Caco-2 (cell line): ENCODE data around the gene FMR1. TPM values are rescaled to one million over a fixed set of nuclear protein-coding genes. Genes with fewer than 3 reads are reported as not detected.

ENCODE experiments used
- BruUV-seq: library from RNA; stranded (reverse); fragments of 400-500 nt; replicated peaks from 2 replicates; lab custom pipeline; 2021; lab: Mats Ljungman, UMichigan
- CTCF ChIA-PET: fragments of 300-600 bp; sonication (Branson Sonifier 250); formaldehyde crosslinking; loops from one replicate; lab custom pipeline; 2022; ENCODE audit warnings: antibody characterized with exemption; lab: Charles Lee
- POLR2A ChIA-PET: fragments of 300-600 bp; sonication (Branson Sonifier 250); formaldehyde crosslinking; loops from one replicate; lab custom pipeline; 2022; ENCODE audit warnings: antibody characterized with exemption; lab: Charles Lee
- DNase-seq, 2 experiments: peaks; one replicate each; pipeline versions ENCODE4 v3.0.0 to v3.0.0-alpha.2; 2020 to 2022
- H3K27me3 ChIP-seq: replicated peaks from 2 replicates; pipeline ENCODE4 v1.6.0; 2011; ENCODE audit warnings: low read length; ENCODE audit not compliant: control insufficient read depth, insufficient read depth
- H3K36me3 ChIP-seq: 2 replicates; pipeline ENCODE4 v1.5.1; 2011; ENCODE audit warnings: low read length; ENCODE audit not compliant: control insufficient read depth, insufficient read depth
- H3K4me1 ChIP-seq: fragments of 250-450 bp; sonication (Bioruptor Pico); 2 replicates; pipeline ENCODE4 v1.5.1; 2020; ENCODE audit warnings: mild to moderate bottlenecking
- H3K4me3 ChIP-seq: 2 replicates; pipeline ENCODE4 v1.5.1; 2011; ENCODE audit warnings: low read depth, mild to moderate bottlenecking, control low read depth, low read length
- H3K9me3 ChIP-seq: fragments of 250-450 bp; sonication (Bioruptor Pico); 2 replicates; pipeline ENCODE4 v1.5.1; 2020; ENCODE audit warnings: mild to moderate bottlenecking, moderate library complexity
- H3K27ac Mint-ChIP-seq: one replicate; pipeline ENCODE4 v1.8.0; 2022; ENCODE audit warnings: mixed read lengths; ENCODE audit not compliant: unreplicated experiment
- H3K27me3 Mint-ChIP-seq: one replicate; pipeline ENCODE4 v1.8.0; 2022; ENCODE audit warnings: mixed read lengths; ENCODE audit not compliant: insufficient read depth, unreplicated experiment
- H3K36me3 Mint-ChIP-seq: one replicate; pipeline ENCODE4 v1.8.0; 2022; ENCODE audit warnings: mild to moderate bottlenecking, mixed read lengths; ENCODE audit not compliant: insufficient read depth, unreplicated experiment
- H3K4me1 Mint-ChIP-seq: one replicate; pipeline ENCODE4 v1.8.0; 2022; ENCODE audit warnings: low read depth, mixed read lengths; ENCODE audit not compliant: unreplicated experiment
- H3K4me3 Mint-ChIP-seq: one replicate; pipeline ENCODE4 v1.8.0; 2022; ENCODE audit warnings: mild to moderate bottlenecking, moderate library complexity, mixed read lengths; ENCODE audit not compliant: unreplicated experiment
- H3K9me3 Mint-ChIP-seq: one replicate; pipeline ENCODE4 v1.8.0; 2022; ENCODE audit warnings: mixed read lengths; ENCODE audit not compliant: unreplicated experiment
- intact Hi-C: fragments of 100-400 bp; cut with micrococcal nuclease; formaldehyde crosslinking; loops from one replicate; pipeline ENCODE4 v1.10.0; 2022; ENCODE audit not compliant: unreplicated experiment
- total RNA-seq: library from RNA; stranded (reverse); gene quantifications from 2 replicates; pipeline ENCODE4 v1.2.3, GENCODE V29; 2022
- TF ChIP-seq, protein P1 (sequence below), 2 experiments: fragments of 200-600 bp in 1 of 2; IDR thresholded peaks; 1 replicate in 1 of 2; 2 replicates in 1 of 2; pipeline versions ENCODE4 v1.5.1 to v1.8.0; 2011 to 2022; ENCODE audit warnings: antibody characterized with exemption in 1 of 2, control low read depth in 1 of 2, inconsistent platforms in 1 of 2, low read depth in 1 of 2, low read length in 1 of 2, mild to moderate bottlenecking in 1 of 2, moderate library complexity in 1 of 2; ENCODE audit not compliant: insufficient read depth in 1 of 2, severe bottlenecking in 1 of 2, unreplicated experiment in 1 of 2

FMR1 gene
- total RNA-seq, 1 experiment from 2014 or later = 53.8 TPM

DNA sequence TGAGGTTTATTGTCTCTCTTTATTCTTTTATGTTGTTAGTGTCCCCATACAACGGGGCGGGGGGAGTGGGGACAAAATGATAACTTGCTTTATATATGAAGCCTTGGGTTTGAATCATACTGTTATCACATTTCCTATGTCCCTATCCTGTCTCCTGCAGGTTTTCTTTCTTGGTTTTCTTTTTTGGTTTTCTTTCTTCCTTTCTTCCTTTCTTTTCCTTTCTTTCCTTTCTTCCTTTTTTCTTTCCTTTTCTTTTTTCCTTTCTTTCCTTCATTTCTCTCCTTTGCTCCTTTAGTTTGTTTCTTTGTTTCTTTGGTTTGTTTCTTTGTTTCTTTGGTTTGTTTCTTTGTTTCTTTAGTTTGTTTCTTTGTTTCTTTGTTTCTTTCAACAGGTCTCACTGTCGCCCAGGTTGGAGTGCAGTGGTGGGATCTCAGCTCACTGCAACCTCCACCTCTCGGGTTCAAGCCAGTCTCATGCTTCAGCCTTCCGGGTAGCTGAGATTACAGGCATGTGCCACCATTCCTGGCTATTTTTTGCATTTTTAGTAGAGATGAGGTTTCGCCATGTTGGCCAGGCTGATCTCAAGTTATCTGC is 4.8 kb downstream of the FMR1 start:
- no TSS peak for BruUV-seq
- peak overlapping the region; percentile 24 for H3K27ac Mint-ChIP-seq
- TF ChIP-seq, protein P1, sequence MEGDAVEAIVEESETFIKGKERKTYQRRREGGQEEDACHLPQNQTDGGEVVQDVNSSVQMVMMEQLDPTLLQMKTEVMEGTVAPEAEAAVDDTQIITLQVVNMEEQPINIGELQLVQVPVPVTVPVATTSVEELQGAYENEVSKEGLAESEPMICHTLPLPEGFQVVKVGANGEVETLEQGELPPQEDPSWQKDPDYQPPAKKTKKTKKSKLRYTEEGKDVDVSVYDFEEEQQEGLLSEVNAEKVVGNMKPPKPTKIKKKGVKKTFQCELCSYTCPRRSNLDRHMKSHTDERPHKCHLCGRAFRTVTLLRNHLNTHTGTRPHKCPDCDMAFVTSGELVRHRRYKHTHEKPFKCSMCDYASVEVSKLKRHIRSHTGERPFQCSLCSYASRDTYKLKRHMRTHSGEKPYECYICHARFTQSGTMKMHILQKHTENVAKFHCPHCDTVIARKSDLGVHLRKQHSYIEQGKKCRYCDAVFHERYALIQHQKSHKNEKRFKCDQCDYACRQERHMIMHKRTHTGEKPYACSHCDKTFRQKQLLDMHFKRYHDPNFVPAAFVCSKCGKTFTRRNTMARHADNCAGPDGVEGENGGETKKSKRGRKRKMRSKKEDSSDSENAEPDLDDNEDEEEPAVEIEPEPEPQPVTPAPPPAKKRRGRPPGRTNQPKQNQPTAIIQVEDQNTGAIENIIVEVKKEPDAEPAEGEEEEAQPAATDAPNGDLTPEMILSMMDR (IDR thresholded peaks at IDR 0.05; ENCODE audit: insufficient read depth in 1 of 2, low read depth in 1 of 2, low read length in 1 of 2, severe bottlenecking in 1 of 2, unreplicated experiment in 1 of 2) = no peak
- Histone ChIP-seq H3K4me3 (no peak overlapping the region), H3K9me3 (no peaks in the 10 kb centered on the region), H3K4me1 (peaks cover 23% of the 10 kb centered on the region), H3K27me3 (no peaks in the 10 kb centered on the region), H3K36me3 (no peaks in the 10 kb centered on the region)
- ChIA-PET CTCF (no interaction called here), POLR2A (no interaction called here)
- no peak overlapping the region for H3K4me3 Mint-ChIP-seq
- H3K4me1 Mint-ChIP-seq = peaks cover 25% of the 10 kb centered on the region
- DNase-seq = no peak
- intact Hi-C loops = no loop called here
- H3K9me3 Mint-ChIP-seq = no peaks in the 10 kb centered on the region
- H3K27me3 Mint-ChIP-seq = no peaks in the 10 kb centered on the region
- H3K36me3 Mint-ChIP-seq = peaks cover 4% of the 10 kb centered on the region

DNA sequence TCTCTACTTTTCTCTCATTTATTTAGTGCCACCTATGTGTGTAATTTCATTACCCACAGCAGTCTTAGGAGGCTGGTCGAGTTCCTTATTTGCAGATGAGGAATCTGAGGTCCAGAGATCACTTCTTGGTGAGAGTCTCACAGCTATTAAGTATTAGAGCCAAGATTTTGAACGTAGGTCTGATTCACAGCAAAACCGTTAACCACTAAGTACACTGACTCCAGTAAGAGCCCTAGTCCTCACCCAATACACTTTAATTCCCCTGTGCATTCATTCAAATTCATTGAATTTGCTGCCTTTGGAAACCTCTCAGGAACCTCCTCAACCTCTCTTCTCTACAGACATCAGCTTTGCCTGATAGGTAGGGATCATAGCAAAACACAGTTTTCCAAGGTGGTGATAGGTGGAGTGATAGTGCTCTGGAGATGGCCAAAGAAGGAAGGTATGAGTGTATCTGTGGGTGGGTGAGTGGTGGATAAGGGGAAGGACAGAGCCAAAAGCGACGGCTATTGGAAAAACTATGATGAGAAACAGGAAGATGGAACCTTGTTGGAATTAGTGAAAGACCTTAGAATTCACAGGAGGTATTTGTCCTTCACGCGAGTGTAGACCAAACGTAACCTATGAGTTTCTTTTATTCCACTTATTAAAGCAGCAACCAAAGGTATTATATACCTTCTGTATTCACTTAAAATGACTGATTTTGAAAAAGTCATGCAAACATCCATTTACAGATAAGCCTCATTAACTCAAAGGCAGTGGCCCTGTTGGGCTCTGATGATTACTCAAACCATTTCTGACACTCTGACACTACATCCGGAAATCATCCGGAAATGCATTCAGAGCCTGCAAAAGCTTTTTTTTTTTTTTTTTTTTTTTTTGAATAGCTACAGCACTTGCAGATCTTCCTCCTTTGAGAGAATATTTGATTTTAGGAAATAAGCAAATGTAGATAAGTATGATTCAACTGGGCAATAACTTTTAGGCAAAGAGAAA is 6.3 kb downstream of the FMR1 start:
- no peaks in the 10 kb centered on the region for H3K9me3 ChIP-seq
- Mint-ChIP-seq H3K27ac (no peak overlapping the region), H3K27me3 (no peaks in the 10 kb centered on the region), H3K4me1 (peaks cover 25% of the 10 kb centered on the region), H3K36me3 (no peaks in the 10 kb centered on the region), H3K4me3 (no peak overlapping the region), H3K9me3 (no peaks in the 10 kb centered on the region)
- BruUV-seq = no TSS peak
- ChIA-PET POLR2A (no interaction called here), CTCF (no interaction called here)
- H3K4me1 ChIP-seq = peaks cover 23% of the 10 kb centered on the region
- H3K27me3 ChIP-seq = no peaks in the 10 kb centered on the region
- no peak for DNase-seq
- TF ChIP-seq, protein P1 (IDR thresholded peaks at IDR 0.05; ENCODE audit: insufficient read depth in 1 of 2, low read depth in 1 of 2, low read length in 1 of 2, severe bottlenecking in 1 of 2, unreplicated experiment in 1 of 2) = no peak
- intact Hi-C loops = no loop called here
- H3K4me3 ChIP-seq = no peak overlapping the region
- no peaks in the 10 kb centered on the region for H3K36me3 ChIP-seq

DNA sequence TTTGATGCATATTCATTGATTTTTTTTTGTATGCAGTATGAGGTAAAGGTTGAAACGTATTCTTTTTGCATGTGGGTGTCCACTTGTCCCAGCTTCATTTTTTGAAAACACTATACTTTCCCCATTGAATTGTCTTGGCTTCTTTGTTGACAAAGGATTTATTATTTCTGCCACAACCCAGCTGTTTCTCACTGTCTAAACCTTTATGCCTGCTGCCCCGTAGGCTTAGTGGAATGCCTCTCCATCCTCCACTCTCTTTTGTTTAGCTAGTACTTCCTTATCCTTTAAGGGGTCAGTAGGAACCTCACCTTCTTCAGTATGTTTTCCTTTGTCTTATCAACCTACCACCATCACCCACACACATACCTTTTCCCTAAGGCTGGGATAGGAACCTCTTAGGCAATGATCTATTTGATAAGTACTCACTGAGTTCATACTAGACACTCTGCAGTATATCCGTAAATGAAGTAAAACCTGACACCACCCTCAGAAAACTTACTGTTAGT is 8.5 kb downstream of the FMR1 start:
- Histone ChIP-seq H3K36me3 (no peaks in the 10 kb centered on the region), H3K27me3 (no peaks in the 10 kb centered on the region), H3K4me1 (peaks cover 16% of the 10 kb centered on the region; the same call in 1 of the 2 replicates), H3K4me3 (no peak overlapping the region), H3K9me3 (no peaks in the 10 kb centered on the region)
- ChIA-PET POLR2A (interaction anchor here (1.4 kb wide), 1 partner anchor 9 kb away, joined by 6 read pairs; the partner anchor contains the start of gene FMR1), CTCF (no interaction called here)
- intact Hi-C loops = no loop called here
- no peaks in the 10 kb centered on the region for H3K36me3 Mint-ChIP-seq
- H3K9me3 Mint-ChIP-seq = no peaks in the 10 kb centered on the region
- no TSS peak for BruUV-seq
- TF ChIP-seq, protein P1 (IDR thresholded peaks at IDR 0.05; ENCODE audit: insufficient read depth in 1 of 2, low read depth in 1 of 2, low read length in 1 of 2, severe bottlenecking in 1 of 2, unreplicated experiment in 1 of 2) = no peak
- peak overlapping the region; percentile 48 for H3K27ac Mint-ChIP-seq
- peak overlapping the region; percentile 29 for H3K4me3 Mint-ChIP-seq
- no peak for DNase-seq
- peaks cover 25% of the 10 kb centered on the region for H3K4me1 Mint-ChIP-seq
- no peaks in the 10 kb centered on the region for H3K27me3 Mint-ChIP-seq
